Loucy (cell line): ENCODE results near the gene ANGPTL8.

Experiments
- H2AFZ ChIP-seq: fragments of 200-600 bp; sonication (generic); 2 replicates; pipeline ENCODE4 v1.6.0; 2016; ENCODE audit warnings: antibody characterized with exemption, mild to moderate bottlenecking, low read length, moderate library complexity
- H3F3A ChIP-seq: fragments of 200-600 bp; 2 replicates; pipeline ENCODE4 v1.6.0; 2016; ENCODE audit warnings: antibody characterized with exemption, low read depth, mild to moderate bottlenecking
- H3K27me3 ChIP-seq: fragments of 200-600 bp; sonication (generic); 2 replicates; pipeline ENCODE4 v1.6.1; 2014; ENCODE audit warnings: low read length, mild to moderate bottlenecking; ENCODE audit not compliant: insufficient read depth, poor library complexity, severe bottlenecking
- H3K36me3 ChIP-seq: fragments of 200-600 bp; sonication (generic); 2 replicates; pipeline ENCODE4 v1.6.1; 2016; ENCODE audit warnings: low read length; ENCODE audit not compliant: insufficient read depth
- H3K4me1 ChIP-seq: fragments of 200-600 bp; sonication (generic); 2 replicates; pipeline ENCODE4 v1.5.1; 2014; ENCODE audit warnings: low read length, mild to moderate bottlenecking; ENCODE audit not compliant: insufficient read depth, poor library complexity, severe bottlenecking
- H3K4me2 ChIP-seq: fragments of 200-600 bp; sonication (generic); 2 replicates; pipeline ENCODE4 v1.6.0; 2014; ENCODE audit warnings: antibody characterized with exemption, low read length, low read depth, mild to moderate bottlenecking; ENCODE audit not compliant: poor library complexity, severe bottlenecking
- H3K4me3 ChIP-seq: fragments of 200-600 bp; sonication (generic); 2 replicates; pipeline ENCODE4 v1.5.1; 2014; ENCODE audit warnings: low read length, mild to moderate bottlenecking, mixed read lengths; ENCODE audit not compliant: poor library complexity, severe bottlenecking
- H3K79me2 ChIP-seq: fragments of 200-600 bp; sonication (generic); 2 replicates; pipeline ENCODE4 v1.6.1; 2014; ENCODE audit warnings: low read length; ENCODE audit not compliant: insufficient read depth
- H3K9ac ChIP-seq: fragments of 200-600 bp; sonication (generic); 2 replicates; pipeline ENCODE4 v1.6.0; 2014; ENCODE audit warnings: mild to moderate bottlenecking, low read depth, low read length, moderate library complexity; ENCODE audit not compliant: poor library complexity, severe bottlenecking
- H3K9me2 ChIP-seq: fragments of 200-600 bp; sonication (generic); replicated peaks from 2 replicates; pipeline ENCODE4 v1.6.1; 2016; ENCODE audit warnings: low read depth, low read length, mixed read lengths
- H3K9me3 ChIP-seq: fragments of 200-600 bp; sonication (generic); 2 replicates; pipeline ENCODE4 v1.6.1; 2014; ENCODE audit warnings: mild to moderate bottlenecking, antibody characterized with exemption, low read length, low read depth; ENCODE audit not compliant: insufficient read depth
- H4K20me1 ChIP-seq: fragments of 200-600 bp; sonication (generic); 2 replicates; pipeline ENCODE4 v1.6.0; 2014; ENCODE audit warnings: antibody characterized with exemption, low read length, mild to moderate bottlenecking; ENCODE audit not compliant: insufficient read depth, poor library complexity, severe bottlenecking
- EZH2phosphoT487 ChIP-seq: fragments of 200-600 bp; IDR thresholded peaks from 2 replicates; pipeline ENCODE4 v1.6.1; 2018; ENCODE audit warnings: antibody characterized with exemption, mild to moderate bottlenecking, moderate library complexity, borderline replicate concordance
- TF ChIP-seq, protein P1 (sequence below): fragments of 200-600 bp; sonication (generic); conservative IDR thresholded peaks from 2 replicates; pipeline ENCODE4 v1.5.1; 2014; ENCODE audit warnings: mild to moderate bottlenecking, antibody characterized with exemption, low read length

Gene ANGPTL8

DNA sequence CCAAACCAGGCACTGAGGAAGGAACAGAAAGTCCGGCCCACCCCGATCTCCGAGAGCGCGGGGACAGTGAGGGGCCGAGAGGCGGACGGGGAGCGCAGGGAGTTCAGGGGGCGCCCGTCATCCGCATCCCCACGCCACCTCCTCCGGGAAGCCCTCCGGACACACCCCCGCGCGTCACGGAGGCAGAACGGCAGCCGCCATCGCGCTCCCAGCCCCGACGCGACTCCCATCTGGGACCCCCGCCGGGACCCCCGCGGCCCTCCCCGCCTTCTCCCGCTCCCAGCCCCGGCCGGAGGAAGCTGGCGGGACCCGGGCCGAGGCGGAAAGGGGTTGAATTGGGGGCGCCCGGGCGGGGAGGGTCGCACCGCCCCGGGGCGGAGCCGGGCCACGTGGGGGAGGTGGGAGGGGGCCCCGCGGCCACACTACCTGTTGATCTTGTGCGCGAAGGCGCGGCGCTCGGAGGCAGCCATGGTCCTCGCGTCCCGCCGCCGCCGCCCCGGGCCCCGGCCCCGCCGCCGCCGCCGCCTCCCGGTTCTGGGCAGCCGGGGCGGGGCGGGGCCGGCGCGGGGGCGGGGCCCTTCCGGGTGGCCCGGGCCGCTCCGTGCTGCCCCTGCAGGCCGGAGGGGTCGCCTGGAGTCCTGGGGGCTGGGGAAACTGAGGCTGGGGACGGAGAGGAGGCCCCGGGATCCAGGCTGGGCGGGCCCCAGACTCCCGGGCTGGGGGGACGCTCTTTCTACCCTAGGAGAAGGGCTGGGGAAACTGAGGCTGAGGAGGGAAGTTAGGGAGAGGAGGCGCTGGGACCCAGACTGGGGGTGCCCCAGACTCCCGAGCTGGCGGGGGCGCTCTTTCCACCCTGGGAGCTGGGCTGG, 22.8 kb downstream of the ANGPTL8 start, which contains the start of gene DOCK6:
TSS of gene DOCK6 (minus strand) at position 554 of the 869 bp plus-strand sequence. CDS start at position 470, 84 bp downstream.
- H3K4me3 ChIP-seq, result no peak within 1 kb of the TSS

DNA sequence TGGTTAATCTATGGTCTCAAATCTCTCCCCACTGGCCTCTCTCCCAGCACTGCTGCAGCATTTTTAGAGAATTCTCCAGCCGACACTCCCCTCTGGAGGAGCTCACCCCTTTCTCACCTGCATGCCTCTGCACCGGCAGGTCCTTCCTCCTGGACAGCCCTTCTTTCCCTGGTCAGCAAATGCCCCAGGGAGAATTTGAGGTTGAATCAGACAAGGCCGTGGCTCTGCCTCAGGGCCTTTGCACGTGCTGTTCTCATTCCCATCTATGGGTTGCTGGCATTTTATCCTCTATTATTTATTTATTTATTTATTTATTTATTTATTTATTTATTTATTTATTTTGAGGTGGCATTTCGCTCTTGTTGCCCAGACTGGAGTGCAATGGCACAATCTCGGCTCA, 24.3 kb downstream of the ANGPTL8 start:
- Histone ChIP-seq H3K4me1 (no peaks in the 10 kb centered on the region), H3K9me2 (no peaks in the 10 kb centered on the region), H3K27me3 (no peaks in the 10 kb centered on the region), H3K79me2 (no peaks in the 10 kb centered on the region), H3K9ac (no peak overlapping the region), H3F3A (no peaks in the 10 kb centered on the region), H3K4me2 (no peak overlapping the region), H3K9me3 (no peaks in the 10 kb centered on the region), H3K36me3 (no peaks in the 10 kb centered on the region), H4K20me1 (no peaks in the 10 kb centered on the region), H3K4me3 (no peak overlapping the region), H2AFZ (no peak overlapping the region)
- TF ChIP-seq, protein P1, sequence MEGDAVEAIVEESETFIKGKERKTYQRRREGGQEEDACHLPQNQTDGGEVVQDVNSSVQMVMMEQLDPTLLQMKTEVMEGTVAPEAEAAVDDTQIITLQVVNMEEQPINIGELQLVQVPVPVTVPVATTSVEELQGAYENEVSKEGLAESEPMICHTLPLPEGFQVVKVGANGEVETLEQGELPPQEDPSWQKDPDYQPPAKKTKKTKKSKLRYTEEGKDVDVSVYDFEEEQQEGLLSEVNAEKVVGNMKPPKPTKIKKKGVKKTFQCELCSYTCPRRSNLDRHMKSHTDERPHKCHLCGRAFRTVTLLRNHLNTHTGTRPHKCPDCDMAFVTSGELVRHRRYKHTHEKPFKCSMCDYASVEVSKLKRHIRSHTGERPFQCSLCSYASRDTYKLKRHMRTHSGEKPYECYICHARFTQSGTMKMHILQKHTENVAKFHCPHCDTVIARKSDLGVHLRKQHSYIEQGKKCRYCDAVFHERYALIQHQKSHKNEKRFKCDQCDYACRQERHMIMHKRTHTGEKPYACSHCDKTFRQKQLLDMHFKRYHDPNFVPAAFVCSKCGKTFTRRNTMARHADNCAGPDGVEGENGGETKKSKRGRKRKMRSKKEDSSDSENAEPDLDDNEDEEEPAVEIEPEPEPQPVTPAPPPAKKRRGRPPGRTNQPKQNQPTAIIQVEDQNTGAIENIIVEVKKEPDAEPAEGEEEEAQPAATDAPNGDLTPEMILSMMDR, result no peak
- TF ChIP-seq EZH2phosphoT487, result no peak

More for the DNA sequence above, 22.8 kb downstream of the ANGPTL8 start, which contains the start of gene DOCK6:
- Histone ChIP-seq H3K9me3 (no peaks in the 10 kb centered on the region), H3K9ac (no peak within 1 kb of the TSS), H3K4me1 (no peaks in the 10 kb centered on the region), H3K27me3 (no peaks in the 10 kb centered on the region), H4K20me1 (no peaks in the 10 kb centered on the region), H3K9me2 (no peaks in the 10 kb centered on the region), H3K79me2 (no peaks in the 10 kb centered on the region), H3K4me2 (no peak within 1 kb of the TSS), H2AFZ (no peak within 1 kb of the TSS), H3F3A (no peaks in the 10 kb centered on the region), H3K36me3 (no peaks in the 10 kb centered on the region)
- TF ChIP-seq EZH2phosphoT487, result no peak
- TF ChIP-seq, protein P1, result no peak

DNA sequence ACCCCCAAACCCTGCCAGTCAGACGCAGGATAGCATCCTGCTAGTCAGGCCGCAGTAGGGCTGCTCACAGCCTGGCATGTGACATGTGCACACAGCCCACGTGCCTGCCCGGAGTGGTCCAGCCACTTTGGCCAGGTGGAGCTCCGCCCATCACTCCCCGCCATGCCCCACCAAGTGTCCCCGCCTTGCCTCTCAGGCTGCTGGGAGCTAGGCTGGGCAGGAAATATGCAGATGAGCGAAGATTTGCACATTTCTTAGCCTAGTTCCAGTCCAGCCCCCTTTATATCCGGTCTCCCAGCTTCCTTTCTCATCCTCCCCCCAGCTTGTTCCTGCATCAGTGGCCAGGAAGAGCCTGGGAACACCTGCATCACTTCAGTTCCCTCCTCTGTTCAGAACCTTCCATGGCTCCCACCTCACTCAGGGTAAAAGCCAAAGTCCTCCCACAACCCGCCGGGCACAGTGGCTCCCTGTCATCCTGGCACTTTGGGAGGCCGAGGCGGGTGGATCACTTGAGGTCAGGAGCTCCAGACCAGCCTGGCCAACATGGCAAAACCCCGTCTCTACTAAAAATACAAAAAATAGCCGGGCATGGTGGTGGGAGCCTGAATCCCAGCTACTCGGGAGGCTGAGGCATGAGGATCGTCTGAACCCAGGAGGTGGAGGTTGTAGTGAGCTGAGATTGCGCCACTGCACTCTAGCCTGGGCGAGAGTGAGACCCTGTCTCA, 25.2 kb downstream of the ANGPTL8 start:
- Histone ChIP-seq H3K4me1 (no peaks in the 10 kb centered on the region), H3K79me2 (no peaks in the 10 kb centered on the region), H3K36me3 (no peaks in the 10 kb centered on the region), H2AFZ (no peak overlapping the region), H3K4me3 (no peak overlapping the region), H3F3A (no peaks in the 10 kb centered on the region), H3K27me3 (no peaks in the 10 kb centered on the region), H3K9me2 (no peaks in the 10 kb centered on the region), H4K20me1 (no peaks in the 10 kb centered on the region), H3K9ac (no peak overlapping the region), H3K4me2 (no peak overlapping the region), H3K9me3 (no peaks in the 10 kb centered on the region)
- TF ChIP-seq, protein P1, result no peak
- TF ChIP-seq EZH2phosphoT487, result no peak
